Epithelial cell of esophagus (primary cell): ENCODE measurements around the gene LHFPL3.

Experiments used
- DNase-seq: peaks from one replicate; pipeline ENCODE4 v3.0.0; 2010; ENCODE audit warnings: low read depth
- H3K4me3 ChIP-seq: 2 replicates; pipeline ENCODE4 v1.5.1; 2011; ENCODE audit warnings: mild to moderate bottlenecking, low read length, control low read depth
- CTCF ChIP-seq: IDR thresholded peaks from 2 replicates; pipeline ENCODE4 v1.5.1; 2011; ENCODE audit warnings: low read depth, mild to moderate bottlenecking, low read length, control low read depth, inconsistent platforms; ENCODE audit not compliant: insufficient read depth; ENCODE audit errors: missing control alignments

LHFPL3 gene

DNA sequence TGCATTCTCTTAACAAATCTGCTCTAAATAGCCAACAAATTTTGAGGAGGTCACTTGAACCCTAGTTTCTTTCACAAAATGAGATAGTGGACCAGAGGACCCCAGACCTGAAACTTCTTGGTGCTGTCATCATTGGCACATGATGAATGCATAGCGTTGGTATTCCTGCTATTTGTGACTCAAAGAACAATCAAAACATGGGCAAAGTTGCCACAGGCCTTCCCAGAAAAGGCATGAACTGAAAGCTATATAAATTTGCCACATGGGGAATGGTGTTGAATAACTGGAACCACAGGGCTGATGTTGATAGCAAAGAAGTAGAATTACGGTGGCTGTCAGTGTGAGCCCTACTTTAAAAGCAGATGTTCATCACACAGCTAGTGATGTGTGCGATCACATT, 465.8 kb downstream of the LHFPL3 start:
- no peak overlapping the region for H3K4me3 ChIP-seq
- no peak for TF ChIP-seq CTCF
- peak; percentile 48 for DNase-seq

DNA sequence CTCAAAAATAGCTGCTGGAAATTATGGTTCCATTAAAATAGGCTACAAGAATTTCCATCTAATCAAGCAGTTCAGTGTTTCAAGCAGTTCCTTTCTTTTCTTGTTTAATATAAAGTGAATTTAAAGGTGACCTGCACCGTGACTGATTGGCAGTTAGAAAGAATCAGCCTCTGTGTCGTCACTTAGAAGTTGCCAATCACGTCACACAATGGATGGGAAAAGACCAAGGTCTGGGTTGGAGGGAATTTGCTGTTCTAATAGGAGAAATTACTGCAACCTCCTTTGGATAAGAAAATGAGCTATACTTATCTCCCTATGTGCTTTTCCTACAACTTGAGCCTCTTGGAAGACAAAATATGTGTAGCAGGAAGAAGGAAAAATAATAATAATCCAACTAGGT, 466.2 kb downstream of the LHFPL3 start:
- no peak for TF ChIP-seq CTCF
- no peak for DNase-seq
- no peak overlapping the region for H3K4me3 ChIP-seq

DNA sequence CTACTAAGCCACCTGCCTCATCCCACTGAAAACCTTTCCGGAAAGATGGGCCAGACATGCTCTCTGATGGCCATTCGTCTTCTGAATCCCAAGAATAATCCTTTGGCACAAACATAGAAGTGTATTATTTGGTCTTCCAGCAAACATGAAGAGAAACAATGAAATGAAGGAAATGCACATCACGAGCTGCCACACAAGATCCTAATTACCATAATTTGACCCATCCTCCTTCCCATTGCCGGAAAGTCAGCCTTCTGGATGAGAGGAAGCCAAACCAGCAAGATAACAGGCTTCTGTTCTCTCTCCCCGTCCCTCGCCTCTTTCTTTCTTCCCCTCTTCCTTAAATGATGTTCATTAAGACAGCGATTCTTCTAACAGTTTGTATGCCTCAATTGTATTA, 466.7 kb downstream of the LHFPL3 start:
- DNase-seq = no peak
- TF ChIP-seq CTCF = no peak
- H3K4me3 ChIP-seq = no peak overlapping the region

GRCh38 chr7:104795616-104796398, 467.4 kb downstream of the LHFPL3 start:
- no peak for TF ChIP-seq CTCF
- DNase-seq = peak; percentile 22
- no peak overlapping the region for H3K4me3 ChIP-seq

GRCh38 chr7:104800307-104800706, 471.9 kb downstream of the LHFPL3 start:
- DNase-seq = no peak
- TF ChIP-seq CTCF = no peak

GRCh38 chr7:104801022-104801421, 472.6 kb downstream of the LHFPL3 start:
- H3K4me3 ChIP-seq = no peak overlapping the region
- no peak for TF ChIP-seq CTCF
- no peak for DNase-seq

More at GRCh38 chr7:104800307-104800706, 471.9 kb downstream of the LHFPL3 start:
- no peak overlapping the region for H3K4me3 ChIP-seq

GRCh38 chr7:104803931-104804330, 475.5 kb downstream of the LHFPL3 start:
- no peak for DNase-seq
- no peak overlapping the region for H3K4me3 ChIP-seq
- no peak for TF ChIP-seq CTCF
